DOHH2 (cell line): Measurements from ENCODE around the gene LRP10.

ENCODE experiments used
- H3F3A ChIP-seq: fragments of 200-600 bp; sonication (generic), shearing (Covaris generic); 2 replicates; pipeline ENCODE4 v1.6.0; 2016; ENCODE audit warnings: antibody characterized with exemption, mild to moderate bottlenecking; ENCODE audit not compliant: control insufficient read depth, insufficient read depth
- H3K27ac ChIP-seq: fragments of 200-600 bp; sonication (generic); 2 replicates; pipeline ENCODE4 v1.5.1; 2014; ENCODE audit warnings: low read depth, mild to moderate bottlenecking, low read length, moderate library complexity
- H3K27me3 ChIP-seq: fragments of 200-600 bp; sonication (generic); 2 replicates; pipeline ENCODE4 v1.6.1; 2014; ENCODE audit warnings: mild to moderate bottlenecking, low read length, mixed read lengths; ENCODE audit not compliant: control insufficient read depth
- H3K36me3 ChIP-seq: fragments of 200-600 bp; sonication (generic); 2 replicates; pipeline ENCODE4 v1.6.1; 2014; ENCODE audit warnings: mild to moderate bottlenecking, low read length, moderate library complexity, mixed read lengths; ENCODE audit not compliant: control insufficient read depth
- H3K4me1 ChIP-seq: fragments of 200-600 bp; sonication (generic); 2 replicates; pipeline ENCODE4 v1.6.1; 2014; ENCODE audit warnings: mild to moderate bottlenecking, low read length, mixed read lengths; ENCODE audit not compliant: control insufficient read depth
- H3K4me2 ChIP-seq: fragments of 200-600 bp; sonication (generic); 2 replicates; pipeline ENCODE4 v1.6.0; 2014; ENCODE audit warnings: mild to moderate bottlenecking, low read length, moderate library complexity
- H3K4me3 ChIP-seq: fragments of 200-600 bp; sonication (generic); 2 replicates; pipeline ENCODE4 v1.5.1; 2014; ENCODE audit warnings: mild to moderate bottlenecking, low read length, mixed read lengths
- H3K79me2 ChIP-seq: fragments of 200-600 bp; sonication (generic); 2 replicates; pipeline ENCODE4 v1.6.1; 2014; ENCODE audit warnings: mild to moderate bottlenecking, low read length, mixed read lengths; ENCODE audit not compliant: control insufficient read depth
- H3K9me2 ChIP-seq: fragments of 200-600 bp; sonication (generic); replicated peaks from 2 replicates; pipeline ENCODE4 v1.6.1; 2014; ENCODE audit warnings: mild to moderate bottlenecking, low read length, mixed read lengths; ENCODE audit not compliant: control insufficient read depth
- H3K9me3 ChIP-seq: fragments of 200-600 bp; sonication (generic); 2 replicates; pipeline ENCODE4 v1.6.1; 2014; ENCODE audit warnings: antibody characterized with exemption, low read length, mixed read lengths; ENCODE audit not compliant: control insufficient read depth, insufficient read depth
- H4K20me1 ChIP-seq: fragments of 200-600 bp; sonication (generic); 2 replicates; pipeline ENCODE4 v1.6.0; 2014; ENCODE audit warnings: low read depth, mild to moderate bottlenecking, antibody characterized with exemption, low read length, moderate library complexity; ENCODE audit not compliant: control insufficient read depth, insufficient read depth
- CTCF ChIP-seq: fragments of 200-600 bp; sonication (generic); IDR thresholded peaks from one replicate; pipeline ENCODE4 v1.5.1; 2014; ENCODE audit warnings: antibody characterized with exemption, mild to moderate bottlenecking, low read depth, low read length; ENCODE audit not compliant: poor library complexity, severe bottlenecking
- EZH2phosphoT487 ChIP-seq: fragments of 200-600 bp; sonication (generic); IDR thresholded peaks from 2 replicates; pipeline ENCODE4 v1.6.1; 2017; ENCODE audit warnings: borderline replicate concordance, mild to moderate bottlenecking, antibody characterized with exemption, low read length, moderate library complexity, mixed read lengths

The LRP10 gene

GRCh38 chr14:22842211-22843122 lies 29.1 kb upstream of the LRP10 start:
- H4K20me1 ChIP-seq = no peaks in the 10 kb centered on the region
- no peak overlapping the region for H3K4me3 ChIP-seq
- no peaks in the 10 kb centered on the region for H3K9me2 ChIP-seq
- TF ChIP-seq EZH2phosphoT487 (no peak), CTCF (no peak)
- no peaks in the 10 kb centered on the region for H3K79me2 ChIP-seq
- no peaks in the 10 kb centered on the region for H3K36me3 ChIP-seq
- H3K9me3 ChIP-seq = no peaks in the 10 kb centered on the region
- no peak overlapping the region for H3K4me2 ChIP-seq
- H3K27me3 ChIP-seq = no peaks in the 10 kb centered on the region
- no peaks in the 10 kb centered on the region for H3F3A ChIP-seq
- no peak overlapping the region for H3K27ac ChIP-seq
- no peaks in the 10 kb centered on the region for H3K4me1 ChIP-seq

GRCh38 chr14:22843123-22843925 lies 28.2 kb upstream of the LRP10 start:
- Histone ChIP-seq H3K36me3 (no peaks in the 10 kb centered on the region), H3K4me2 (no peak overlapping the region)

More at GRCh38 chr14:22843123-22843925, 28.2 kb upstream of the LRP10 start:
- no peaks in the 10 kb centered on the region for H3K9me2 ChIP-seq
- no peaks in the 10 kb centered on the region for H3K27me3 ChIP-seq
- H3K4me3 ChIP-seq = no peak overlapping the region
- H3K9me3 ChIP-seq = no peaks in the 10 kb centered on the region
- no peak overlapping the region for H3K27ac ChIP-seq
- H4K20me1 ChIP-seq = no peaks in the 10 kb centered on the region
- no peaks in the 10 kb centered on the region for H3F3A ChIP-seq
- no peaks in the 10 kb centered on the region for H3K4me1 ChIP-seq
- no peak for TF ChIP-seq EZH2phosphoT487
- no peak for TF ChIP-seq CTCF
- no peaks in the 10 kb centered on the region for H3K79me2 ChIP-seq
